Thoracic aorta endothelial cell (primary cell): ENCODE results near the gene TAC3. TPM values are rescaled to one million over a fixed set of nuclear protein-coding genes. Genes with fewer than 3 reads are reported as not detected.

ENCODE experiments used
- total RNA-seq: library from RNA; depleted of rRNA; stranded (reverse); fragments of >200 nt; gene quantifications from 2 replicates; pipeline ENCODE4 v1.2.3, GENCODE V29; 2012

TAC3 gene
- total RNA-seq = 0.14 TPM in 1 of 2 replicates, not detected in the other

GRCh38 chr12:57016348-57016747 lies at the start of gene TAC3:
Gene TAC3 (minus strand): TSS chr12:57016529. CDS start chr12:57015797, 732 bp downstream.

GRCh38 chr12:57049890-57050289 lies 33.6 kb upstream of the TAC3 start, which contains the start of gene MYO1A:
Gene MYO1A (minus strand): TSS chr12:57050129. CDS start chr12:57048323, 1,806 bp downstream.

GRCh38 chr12:57005980-57006808 lies 10.1 kb downstream of the TAC3 start, which contains the start of gene ZBTB39:
Gene ZBTB39 (minus strand): TSS chr12:57006546. CDS start chr12:57004917, 1,629 bp downstream.

Other genes with a start within 250 kb of the TAC3 start
- gene SDR9C7, start 82.1 kb downstream of the TAC3 start, total RNA-seq = not detected in 2 replicates
- gene RDH16, start 58.9 kb downstream of the TAC3 start, total RNA-seq = under 0.01 and 0.14 TPM in 2 replicates
- gene ZBTB39, start 10.0 kb downstream of the TAC3 start, total RNA-seq = 9.8 and 10.3 TPM in 2 replicates
- gene MYO1A, start 33.6 kb upstream of the TAC3 start, total RNA-seq = 0.07 TPM in 1 of 2 replicates, not detected in the other
- gene NEMP1, start 62.3 kb upstream of the TAC3 start, total RNA-seq = 18.0 and 25.7 TPM in 2 replicates
- 8.3 and 9.8 TPM in 2 replicates for gene NAB2, start 72.6 kb upstream of the TAC3 start, total RNA-seq
- gene STAT6, start 94.8 kb upstream of the TAC3 start, total RNA-seq = 70.3 and 79.0 TPM in 2 replicates
- gene LRP1, start 112.0 kb upstream of the TAC3 start, total RNA-seq = 2.9 and 4.8 TPM in 2 replicates
- not detected in 2 replicates for gene LRP1-AS, start 131.1 kb upstream of the TAC3 start, total RNA-seq
- gene NXPH4, start 200.3 kb upstream of the TAC3 start, total RNA-seq = 0.13 and 0.14 TPM in 2 replicates
- 168 and 252 TPM in 2 replicates for gene SHMT2, start 213.2 kb upstream of the TAC3 start, total RNA-seq
- gene STAC3, start 234.7 kb upstream of the TAC3 start, total RNA-seq = not detected in 2 replicates